ENCODE data around the gene TTC34.
"Not testable (repeated sequence)": the region's sequence is repeated elsewhere in the genome, so short reads cannot be mapped to it uniquely, and the experiment has no call there.

The TTC34 gene

GRCh38 chr1:2638466-2639115 is 162.9 kb downstream of the TTC34 start:
- no peak for DNase-seq

GRCh38 chr1:2637442-2638145 is 163.9 kb downstream of the TTC34 start:
- DNase-seq: no peak

- DNase-seq: no peak
Measured at GRCh38 chr1:2636733-2637132, 164.8 kb downstream of the TTC34 start.

- no peak for DNase-seq
Measured at GRCh38 chr1:2635361-2636010, 166.0 kb downstream of the TTC34 start.

GRCh38 chr1:2633936-2634491 is 167.5 kb downstream of the TTC34 start:
- no peak for DNase-seq

GRCh38 chr1:2633366-2633935 is 168.0 kb downstream of the TTC34 start:
- DNase-seq: no peak

GRCh38 chr1:2632561-2633361 is 168.7 kb downstream of the TTC34 start, which contains the start of gene MMEL1:
Gene MMEL1 (minus strand): TSS chr1:2633016. CDS start chr1:2629484, 3,532 bp downstream.
- no peak for DNase-seq

- DNase-seq: no peak
Measured at GRCh38 chr1:2632051-2632430, 169.5 kb downstream of the TTC34 start.

- DNase-seq: no peak
Measured at GRCh38 chr1:2631136-2632050, 170.1 kb downstream of the TTC34 start.

- DNase-seq: no peak
Measured at GRCh38 chr1:2630498-2631135, 170.9 kb downstream of the TTC34 start.

GRCh38 chr1:2629627-2630497 is 171.6 kb downstream of the TTC34 start:
- DNase-seq: no peak

- no peak for DNase-seq
Measured at GRCh38 chr1:2628933-2629626, 172.4 kb downstream of the TTC34 start.

- no peak for DNase-seq
Measured at GRCh38 chr1:2628191-2628932, 173.1 kb downstream of the TTC34 start.

GRCh38 chr1:2627746-2628145 is 173.7 kb downstream of the TTC34 start:
- no peak for DNase-seq

- not testable (repeated sequence) for DNase-seq
Measured at GRCh38 chr1:2625748-2626147, 175.7 kb downstream of the TTC34 start.

GRCh38 chr1:2625311-2625710 is 176.2 kb downstream of the TTC34 start:
- DNase-seq: no peak

GRCh38 chr1:2624735-2625300 is 176.7 kb downstream of the TTC34 start:
- DNase-seq: no peak

Measured in NCI-H1048 (cell line).